Endodermal cell (in vitro differentiated cells): ENCODE data around the gene BMPER. TPM values are rescaled to one million over a fixed set of nuclear protein-coding genes. Genes with fewer than 3 reads are reported as not detected.
A peak's percentile ranks its signal among the peaks of the same experiment; 100 is the strongest.

ENCODE experiments used
- DNase-seq: peaks from one replicate; pipeline ENCODE4 v3.0.0-alpha.2; 2017
- H3K27ac ChIP-seq: 2 replicates; pipeline ENCODE4 v1.5.1; 2013; ENCODE audit warnings: mild to moderate bottlenecking, low read depth, low read length, moderate library complexity
- H3K27me3 ChIP-seq: 2 replicates; pipeline ENCODE4 v1.6.1; 2013; ENCODE audit warnings: mild to moderate bottlenecking, low read length, moderate library complexity; ENCODE audit not compliant: insufficient read depth, control insufficient read depth, poor library complexity, severe bottlenecking
- H3K36me3 ChIP-seq: 2 replicates; pipeline ENCODE4 v1.7.0; 2013; ENCODE audit warnings: mild to moderate bottlenecking, low read length, moderate library complexity; ENCODE audit not compliant: control insufficient read depth, insufficient read depth
- H3K4me1 ChIP-seq: one replicate; pipeline ENCODE4 v1.7.0; 2013; ENCODE audit warnings: low read length; ENCODE audit not compliant: control insufficient read depth, insufficient read depth
- H3K4me3 ChIP-seq: 2 replicates; pipeline ENCODE4 v1.5.1; 2013; ENCODE audit warnings: mild to moderate bottlenecking, low read length, moderate library complexity
- H3K9ac ChIP-seq: 2 replicates; pipeline ENCODE4 v1.6.1; 2013; ENCODE audit warnings: mild to moderate bottlenecking, low read length, moderate library complexity; ENCODE audit not compliant: poor library complexity, severe bottlenecking; ENCODE audit errors: extremely low read depth
- H3K9me3 ChIP-seq: 2 replicates; pipeline ENCODE4 v1.6.1; 2013; ENCODE audit warnings: mild to moderate bottlenecking, low read length, moderate library complexity; ENCODE audit not compliant: control insufficient read depth
- H3K27ac Mint-ChIP-seq: 2 replicates; pipeline ENCODE4 v1.8.0; 2020; ENCODE audit warnings: mixed read lengths
- H3K27me3 Mint-ChIP-seq: 2 replicates; pipeline ENCODE4 v1.8.0; 2021; ENCODE audit warnings: mild to moderate bottlenecking, mixed read lengths; ENCODE audit not compliant: insufficient read depth
- H3K36me3 Mint-ChIP-seq: 2 replicates; pipeline ENCODE4 v1.8.0; 2020; ENCODE audit warnings: low read depth, mixed read lengths
- H3K4me1 Mint-ChIP-seq: 2 replicates; pipeline ENCODE4 v1.8.0; 2020; ENCODE audit warnings: mixed read lengths
- H3K4me3 Mint-ChIP-seq: 2 replicates; pipeline ENCODE4 v1.8.0; 2020; ENCODE audit warnings: mild to moderate bottlenecking, moderate library complexity, mixed read lengths
- H3K9me3 Mint-ChIP-seq: 2 replicates; pipeline ENCODE4 v1.8.0; 2020; ENCODE audit warnings: mild to moderate bottlenecking, mixed read lengths
- WGBS, 2 experiments: methylation state at CpG; one replicate each; pipeline versions ENCODE4 v1.1.5 to v1.1.7; 2013; ENCODE audit warnings: missing lambda C conversion rate in 2 of 2, mixed read lengths in 1 of 2; ENCODE audit not compliant: insufficient coverage in 1 of 2, insufficient read length in 1 of 2; 5-methylcytosine and 5-hydroxymethylcytosine counted together
- total RNA-seq, 2 donors: library from RNA; stranded (reverse); fragmentation: NEBNext Ultra II Directional in 1 of 2; extraction: Animal tissue kit (Norgen Biotek cat#: 25700) in 1 of 2; gene quantifications; 2 replicates in 1 of 2; 3 replicates in 1 of 2; pipeline ENCODE4 v1.2.1, GENCODE V29; 2021
- TF ChIP-seq, protein P1 (sequence below): fragments of 200-600 bp; sonication (generic); conservative IDR thresholded peaks from 2 replicates; pipeline ENCODE4 v1.5.0; 2021; ENCODE audit warnings: antibody characterized with exemption, mild to moderate bottlenecking

BMPER gene
- total RNA-seq, 2 donors from 2014 or later, result 71.2 to 72.2 TPM

DNA sequence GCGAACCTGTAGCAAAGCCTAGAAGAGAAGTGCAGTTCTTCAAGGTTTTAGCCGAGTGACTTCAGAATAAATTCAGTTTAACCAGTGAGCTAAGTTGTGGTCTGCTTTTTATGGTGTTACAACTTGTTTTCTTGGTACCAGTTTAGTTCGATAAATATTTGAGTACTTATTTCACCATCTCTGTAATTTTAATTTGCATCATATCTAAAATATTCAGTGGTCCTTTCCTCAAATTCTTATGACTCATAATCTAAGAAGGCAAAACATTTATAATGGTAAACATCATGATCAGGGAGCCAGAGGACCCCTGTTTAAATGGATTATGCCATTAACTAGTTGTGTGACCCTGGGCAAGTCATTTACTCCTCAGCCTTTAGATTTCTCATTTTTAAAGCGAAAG is 4.1 kb upstream of the BMPER start:
- H3K27ac Mint-ChIP-seq, result no peak overlapping the region
- Histone ChIP-seq H3K27ac (no peak overlapping the region), H3K9ac (no peak overlapping the region), H3K36me3 (no peaks in the 10 kb centered on the region), H3K9me3 (no peaks in the 10 kb centered on the region), H3K4me1 (peaks cover 12% of the 10 kb centered on the region), H3K4me3 (no peak overlapping the region), H3K27me3 (peaks cover 4% of the 10 kb centered on the region)
- no peak for DNase-seq
- TF ChIP-seq, protein P1, sequence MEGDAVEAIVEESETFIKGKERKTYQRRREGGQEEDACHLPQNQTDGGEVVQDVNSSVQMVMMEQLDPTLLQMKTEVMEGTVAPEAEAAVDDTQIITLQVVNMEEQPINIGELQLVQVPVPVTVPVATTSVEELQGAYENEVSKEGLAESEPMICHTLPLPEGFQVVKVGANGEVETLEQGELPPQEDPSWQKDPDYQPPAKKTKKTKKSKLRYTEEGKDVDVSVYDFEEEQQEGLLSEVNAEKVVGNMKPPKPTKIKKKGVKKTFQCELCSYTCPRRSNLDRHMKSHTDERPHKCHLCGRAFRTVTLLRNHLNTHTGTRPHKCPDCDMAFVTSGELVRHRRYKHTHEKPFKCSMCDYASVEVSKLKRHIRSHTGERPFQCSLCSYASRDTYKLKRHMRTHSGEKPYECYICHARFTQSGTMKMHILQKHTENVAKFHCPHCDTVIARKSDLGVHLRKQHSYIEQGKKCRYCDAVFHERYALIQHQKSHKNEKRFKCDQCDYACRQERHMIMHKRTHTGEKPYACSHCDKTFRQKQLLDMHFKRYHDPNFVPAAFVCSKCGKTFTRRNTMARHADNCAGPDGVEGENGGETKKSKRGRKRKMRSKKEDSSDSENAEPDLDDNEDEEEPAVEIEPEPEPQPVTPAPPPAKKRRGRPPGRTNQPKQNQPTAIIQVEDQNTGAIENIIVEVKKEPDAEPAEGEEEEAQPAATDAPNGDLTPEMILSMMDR, result no peak
- H3K36me3 Mint-ChIP-seq, result no peaks in the 10 kb centered on the region
- H3K27me3 Mint-ChIP-seq, result peaks cover 18% of the 10 kb centered on the region
- H3K4me1 Mint-ChIP-seq, result peaks cover 47% of the 10 kb centered on the region
- H3K9me3 Mint-ChIP-seq, result no peaks in the 10 kb centered on the region
- H3K4me3 Mint-ChIP-seq, result no peak overlapping the region
- WGBS, 2 experiments, result 94 to 100% methylated on average over 1 to 4 of the region's 4 CpGs

DNA sequence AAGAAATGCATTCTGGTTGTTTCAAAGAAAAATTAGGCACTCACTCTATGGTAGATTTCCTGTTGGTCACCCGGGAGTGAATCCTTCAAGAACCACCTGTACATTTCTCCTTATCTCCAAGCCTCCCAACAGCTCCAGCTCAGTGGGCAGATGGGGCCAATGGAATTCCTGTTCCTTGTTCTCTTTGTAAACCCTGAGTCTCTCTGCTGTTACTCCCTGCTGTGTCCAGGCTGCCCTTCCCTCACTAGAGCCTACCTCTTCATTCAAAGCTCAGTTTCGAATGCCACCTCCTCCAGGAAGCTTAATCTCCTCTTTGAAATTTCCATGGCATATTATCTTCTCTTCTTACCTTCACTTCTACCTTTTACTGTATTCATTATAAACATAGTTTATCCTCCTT is 3.5 kb upstream of the BMPER start:
- Mint-ChIP-seq H3K27ac (peak overlapping the region; percentile 3), H3K4me1 (peaks cover 50% of the 10 kb centered on the region), H3K9me3 (no peaks in the 10 kb centered on the region), H3K27me3 (peaks cover 25% of the 10 kb centered on the region), H3K36me3 (peaks cover 2% of the 10 kb centered on the region), H3K4me3 (no peak overlapping the region)
- WGBS, 2 experiments, result 22 to 35% methylated on average over 2 of the region's 2 CpGs
- peaks cover 12% of the 10 kb centered on the region for H3K4me1 ChIP-seq
- H3K27me3 ChIP-seq, result peaks cover 10% of the 10 kb centered on the region
- H3K27ac ChIP-seq, result no peak overlapping the region
- no peak overlapping the region for H3K9ac ChIP-seq
- no peak overlapping the region for H3K4me3 ChIP-seq
- TF ChIP-seq, protein P1, result no peak
- no peaks in the 10 kb centered on the region for H3K9me3 ChIP-seq
- DNase-seq, result peak; percentile 65
- no peaks in the 10 kb centered on the region for H3K36me3 ChIP-seq

DNA sequence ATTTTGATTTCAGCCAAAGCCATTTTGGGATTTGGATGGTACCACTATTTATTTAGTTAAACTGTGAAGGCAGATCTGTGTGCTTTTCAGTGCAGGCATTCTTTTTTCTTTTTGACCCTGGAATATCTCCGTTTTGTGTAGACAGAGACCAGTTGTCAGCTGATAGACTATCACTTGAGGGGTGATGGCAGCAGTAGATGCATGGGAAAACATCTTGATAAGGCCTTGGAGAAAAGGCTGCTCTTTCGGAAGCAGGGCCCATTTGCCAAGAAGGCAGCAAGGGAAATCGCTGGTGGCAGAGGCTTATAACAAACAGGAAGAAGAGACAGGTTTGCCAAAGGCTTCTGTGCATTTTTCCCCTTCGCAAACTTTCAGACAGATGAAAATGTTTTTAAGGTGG is 2.6 kb upstream of the BMPER start:
- peaks cover 10% of the 10 kb centered on the region for H3K27me3 ChIP-seq
- Mint-ChIP-seq H3K27me3 (peaks cover 34% of the 10 kb centered on the region), H3K36me3 (peaks cover 9% of the 10 kb centered on the region), H3K9me3 (no peaks in the 10 kb centered on the region), H3K4me3 (peak overlapping the region; percentile 76), H3K4me1 (peaks cover 47% of the 10 kb centered on the region), H3K27ac (no peak overlapping the region)
- no peaks in the 10 kb centered on the region for H3K9me3 ChIP-seq
- DNase-seq, result peak; percentile 49
- WGBS, 2 experiments, result 45 to 83% methylated on average over 2 to 4 of the region's 4 CpGs
- no peak overlapping the region for H3K9ac ChIP-seq
- H3K4me3 ChIP-seq, result peak overlapping the region; percentile 14
- no peak overlapping the region for H3K27ac ChIP-seq
- TF ChIP-seq, protein P1, result no peak
- H3K4me1 ChIP-seq, result peaks cover 15% of the 10 kb centered on the region
- H3K36me3 ChIP-seq, result no peaks in the 10 kb centered on the region
